Measurements from ENCODE around the gene LCP1. TPM values are rescaled to one million over a fixed set of nuclear protein-coding genes. Genes with fewer than 3 reads are reported as not detected.

Gene LCP1
- total RNA-seq, 1 experiment from 2014 or later, result 1.5 TPM

- Histone ChIP-seq H3K27me3 (ENCODE audit: control insufficient read depth, insufficient read depth, low read length) (no peaks in the 10 kb centered on the region), H3K9me3 (ENCODE audit: control insufficient read depth, insufficient read depth, low read depth, low read length) (no peaks in the 10 kb centered on the region), H3K27ac (ENCODE audit: low read length) (no peak overlapping the region), H3K36me3 (ENCODE audit: control insufficient read depth, insufficient read depth, low read length) (no peaks in the 10 kb centered on the region), H3K4me1 (ENCODE audit: control insufficient read depth, insufficient read depth, low read length) (no peaks in the 10 kb centered on the region), H3K4me3 (ENCODE audit: low read depth in 2 of 2, low read length in 2 of 2) (no peak overlapping the region)
- DNase-seq (ENCODE audit: low read depth, low spot score) (no peak), ATAC-seq (no peak)
- ChIA-PET CTCF (no interaction called here), POLR2A (no interaction called here)
- BruUV-seq (replicated peaks), result no TSS peak
- TF ChIP-seq TCF7L2 (IDR thresholded peaks at IDR 0.05; ENCODE audit: low read depth, low read length), result no peak
- TF ChIP-seq, protein P1, sequence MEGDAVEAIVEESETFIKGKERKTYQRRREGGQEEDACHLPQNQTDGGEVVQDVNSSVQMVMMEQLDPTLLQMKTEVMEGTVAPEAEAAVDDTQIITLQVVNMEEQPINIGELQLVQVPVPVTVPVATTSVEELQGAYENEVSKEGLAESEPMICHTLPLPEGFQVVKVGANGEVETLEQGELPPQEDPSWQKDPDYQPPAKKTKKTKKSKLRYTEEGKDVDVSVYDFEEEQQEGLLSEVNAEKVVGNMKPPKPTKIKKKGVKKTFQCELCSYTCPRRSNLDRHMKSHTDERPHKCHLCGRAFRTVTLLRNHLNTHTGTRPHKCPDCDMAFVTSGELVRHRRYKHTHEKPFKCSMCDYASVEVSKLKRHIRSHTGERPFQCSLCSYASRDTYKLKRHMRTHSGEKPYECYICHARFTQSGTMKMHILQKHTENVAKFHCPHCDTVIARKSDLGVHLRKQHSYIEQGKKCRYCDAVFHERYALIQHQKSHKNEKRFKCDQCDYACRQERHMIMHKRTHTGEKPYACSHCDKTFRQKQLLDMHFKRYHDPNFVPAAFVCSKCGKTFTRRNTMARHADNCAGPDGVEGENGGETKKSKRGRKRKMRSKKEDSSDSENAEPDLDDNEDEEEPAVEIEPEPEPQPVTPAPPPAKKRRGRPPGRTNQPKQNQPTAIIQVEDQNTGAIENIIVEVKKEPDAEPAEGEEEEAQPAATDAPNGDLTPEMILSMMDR (IDR thresholded peaks at IDR 0.05), result no peak
- TF ChIP-seq REST (IDR thresholded peaks at IDR 0.05; ENCODE audit: insufficient read depth in 1 of 2, low read depth in 2 of 2, low read length in 1 of 2), result no peak
- no peak for TF ChIP-seq SIN3A (IDR thresholded peaks at IDR 0.05; ENCODE audit: borderline replicate concordance, insufficient read depth, low read depth, low read length)
- no peak for TF ChIP-seq POLR2AphosphoS5 (IDR thresholded peaks at IDR 0.05; ENCODE audit: low read depth, low read length)
- intact Hi-C loops (cut with micrococcal nuclease; ENCODE audit: unreplicated experiment) (no loop called here), in situ Hi-C loops (cut with HindIII; ENCODE audit: low pct_unique_long_range_greater_than_20kb, low sequenced_read_pairs) (no loop called here)
Observed at GRCh38 chr13:46097663-46098062, 84.3 kb downstream of the LCP1 start.

- H3K27me3 ChIP-seq (ENCODE audit: control insufficient read depth, insufficient read depth, low read length), result no peaks in the 10 kb centered on the region
- no peaks in the 10 kb centered on the region for H3K4me1 ChIP-seq (ENCODE audit: control insufficient read depth, insufficient read depth, low read length)
- DNase-seq (ENCODE audit: low read depth, low spot score) (no peak), ATAC-seq (no peak)
- no TSS peak for BruUV-seq (replicated peaks)
- no peaks in the 10 kb centered on the region for H3K36me3 ChIP-seq (ENCODE audit: control insufficient read depth, insufficient read depth, low read length)
- no peaks in the 10 kb centered on the region for H3K9me3 ChIP-seq (ENCODE audit: control insufficient read depth, insufficient read depth, low read depth, low read length)
- H3K27ac ChIP-seq (ENCODE audit: low read length), result no peak overlapping the region
- ChIA-PET CTCF (no interaction called here), POLR2A (no interaction called here)
- TF ChIP-seq TCF7L2 (IDR thresholded peaks at IDR 0.05; ENCODE audit: low read depth, low read length), result no peak
- TF ChIP-seq POLR2AphosphoS5 (IDR thresholded peaks at IDR 0.05; ENCODE audit: low read depth, low read length), result no peak
- no peak for TF ChIP-seq REST (IDR thresholded peaks at IDR 0.05; ENCODE audit: insufficient read depth in 1 of 2, low read depth in 2 of 2, low read length in 1 of 2)
- H3K4me3 ChIP-seq (ENCODE audit: low read depth in 2 of 2, low read length in 2 of 2), result no peak overlapping the region
- intact Hi-C loops (cut with micrococcal nuclease; ENCODE audit: unreplicated experiment), result no loop called here
- in situ Hi-C loops (cut with HindIII; ENCODE audit: low pct_unique_long_range_greater_than_20kb, low sequenced_read_pairs), result no loop called here
Observed at GRCh38 chr13:46097015-46097414, 85.0 kb downstream of the LCP1 start.

All from Panc1 (cell line).